Hematopoietic multipotent progenitor cell treated with erythropoietin and hydrocortisone succinate and interleukin-3 and kit ligand, for 8 days (in vitro differentiated cells): Measurements from ENCODE around the gene ELP1.
"Not testable (repeated sequence)": the region's sequence is repeated elsewhere in the genome, so short reads cannot be mapped to it uniquely, and the experiment has no call there.

Experiments
- DNase-seq: peaks from one replicate; pipeline ENCODE4 v3.0.0-alpha.2; 2015

The ELP1 gene

GRCh38 chr9:108933718-108934322 is at the start of gene ELP1:
TSS of gene ELP1 (minus strand) at chr9:108934124. CDS start at chr9:108931146, 2,978 bp downstream.
- DNase-seq, result peak; percentile 94

GRCh38 chr9:108980893-108981292 is 47.0 kb upstream of the ELP1 start:
- no peak for DNase-seq

- DNase-seq, result no peak
These were observed 44.3 kb upstream of the ELP1 start for GRCh38 chr9:108978205-108978604.

- no peak for DNase-seq
These were observed 40.0 kb upstream of the ELP1 start for GRCh38 chr9:108973895-108974294.

GRCh38 chr9:108972626-108973209 is 38.8 kb upstream of the ELP1 start:
- no peak for DNase-seq

- DNase-seq, result no peak
These were observed 38.3 kb upstream of the ELP1 start for GRCh38 chr9:108972186-108972585.

- DNase-seq, result not testable (repeated sequence)
These were observed 37.5 kb upstream of the ELP1 start for GRCh38 chr9:108971392-108971791.

GRCh38 chr9:108967916-108968315 is 34.0 kb upstream of the ELP1 start:
- no peak for DNase-seq

- DNase-seq, result peak; percentile 50
These were observed 29.7 kb upstream of the ELP1 start for GRCh38 chr9:108963459-108964143.

- DNase-seq, result no peak
These were observed 27.2 kb upstream of the ELP1 start for GRCh38 chr9:108961151-108961550.

GRCh38 chr9:108960331-108960730 is 26.4 kb upstream of the ELP1 start:
- no peak for DNase-seq

GRCh38 chr9:108956631-108957026 is 22.7 kb upstream of the ELP1 start:
- DNase-seq, result no peak

- no peak for DNase-seq
These were observed 22.2 kb upstream of the ELP1 start for GRCh38 chr9:108956022-108956630.

GRCh38 chr9:108953983-108954574 is 20.2 kb upstream of the ELP1 start:
- DNase-seq, result peak; percentile 65

- DNase-seq, result no peak
These were observed 17.7 kb upstream of the ELP1 start for GRCh38 chr9:108951578-108951977.

GRCh38 chr9:108950168-108950567 is 16.2 kb upstream of the ELP1 start:
- no peak for DNase-seq

- DNase-seq, result no peak
These were observed 6.1 kb upstream of the ELP1 start for GRCh38 chr9:108939975-108940374.

GRCh38 chr9:108937561-108938305 is 3.8 kb upstream of the ELP1 start:
- no peak for DNase-seq

- DNase-seq, result peak; percentile 84
These were observed 484 bp upstream of the ELP1 start, which contains the start of gene ABITRAM for GRCh38 chr9:108934323-108934893. TSS of gene ABITRAM (plus strand) at chr9:108934400. CDS start at chr9:108934487, 87 bp downstream.

- peak; percentile 41 for DNase-seq
These were observed 650 bp downstream of the ELP1 start for GRCh38 chr9:108933231-108933717.

GRCh38 chr9:108928386-108928785 is 5.5 kb downstream of the ELP1 start:
- no peak for DNase-seq

GRCh38 chr9:108924466-108924865 is 9.5 kb downstream of the ELP1 start:
- DNase-seq, result no peak
